Ishikawa (cell line): Measurements from ENCODE around the gene EDARADD.

Experiments
- CEBPB ChIP-seq: IDR thresholded peaks from 2 replicates; pipeline ENCODE4 v1.6.1; 2012
- CREB1 ChIP-seq: IDR thresholded peaks from 2 replicates; pipeline ENCODE4 v1.6.1; 2012; ENCODE audit warnings: low read depth
- EGR1 ChIP-seq: IDR thresholded peaks from 2 replicates; pipeline ENCODE4 v1.6.1; 2012
- EP300 ChIP-seq: IDR thresholded peaks from 2 replicates; pipeline ENCODE4 v1.6.1; 2012; ENCODE audit warnings: borderline replicate concordance
- FOXM1 ChIP-seq: IDR thresholded peaks from 2 replicates; pipeline ENCODE4 v1.6.1; 2012; ENCODE audit warnings: low read depth, borderline replicate concordance
- RAD21 ChIP-seq: IDR thresholded peaks from 2 replicates; pipeline ENCODE4 v1.6.1; 2012; ENCODE audit warnings: low read depth
- TAF1 ChIP-seq: IDR thresholded peaks from 2 replicates; pipeline ENCODE4 v1.6.1; 2012; ENCODE audit warnings: low read depth, mild to moderate bottlenecking
- TCF12 ChIP-seq: IDR thresholded peaks from 2 replicates; pipeline ENCODE4 v1.6.1; 2012; ENCODE audit warnings: low read depth
- TEAD4 ChIP-seq: IDR thresholded peaks from 2 replicates; pipeline ENCODE4 v1.6.1; 2012
- YY1 ChIP-seq: IDR thresholded peaks from 2 replicates; pipeline ENCODE4 v1.6.1; 2012; ENCODE audit warnings: low read depth
- ZBTB7A ChIP-seq: IDR thresholded peaks from 2 replicates; pipeline ENCODE4 v1.6.1; 2012; ENCODE audit warnings: low read depth
- TF ChIP-seq, protein P1 (sequence below): IDR thresholded peaks from 2 replicates; pipeline ENCODE4 v1.6.1; 2012
- TF ChIP-seq, protein P2 (sequence below): IDR thresholded peaks from 2 replicates; pipeline ENCODE4 v1.6.1; 2012
- TF ChIP-seq, protein P3 (sequence below): IDR thresholded peaks from 2 replicates; pipeline ENCODE4 v1.6.1; 2012; ENCODE audit warnings: low read depth, mild to moderate bottlenecking

DNA sequence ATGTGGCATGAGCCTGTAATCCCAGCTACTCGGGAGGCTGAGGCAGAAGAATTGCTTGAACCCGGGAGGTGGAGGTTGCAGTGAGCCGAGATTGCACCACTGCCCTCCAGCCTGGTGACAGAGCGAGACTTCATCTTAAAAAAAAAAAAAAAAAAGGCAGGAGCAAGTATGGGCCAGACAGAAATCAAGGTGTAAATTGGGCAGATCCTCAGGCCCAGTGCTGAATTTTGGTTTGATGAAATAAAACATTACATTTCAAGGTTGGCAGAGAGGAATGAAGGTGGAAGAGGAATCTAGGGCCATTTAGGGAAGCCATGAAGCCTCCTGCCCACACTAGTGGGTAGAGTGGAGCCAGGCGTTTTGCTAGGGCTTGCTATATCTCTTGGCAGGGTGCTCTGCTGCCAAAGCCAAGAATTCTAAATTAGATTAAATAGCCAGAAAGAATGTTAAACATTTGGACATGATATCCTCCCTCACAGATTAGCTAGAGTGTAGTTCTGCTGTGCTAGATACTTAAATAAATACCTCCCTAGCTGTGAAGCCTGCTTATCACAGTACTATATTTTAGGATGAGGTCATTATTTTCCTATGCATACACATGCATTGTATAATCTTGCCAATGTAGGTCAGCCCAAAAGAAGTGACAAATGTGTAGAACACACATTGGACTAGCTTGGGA lies 113.1 kb downstream of the EDARADD start:
- TF ChIP-seq, protein P1, sequence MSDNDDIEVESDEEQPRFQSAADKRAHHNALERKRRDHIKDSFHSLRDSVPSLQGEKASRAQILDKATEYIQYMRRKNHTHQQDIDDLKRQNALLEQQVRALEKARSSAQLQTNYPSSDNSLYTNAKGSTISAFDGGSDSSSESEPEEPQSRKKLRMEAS = no peak
- TF ChIP-seq RAD21 (no peak), EP300 (no peak), CEBPB (no peak), TAF1 (no peak), ZBTB7A (no peak), CREB1 (no peak), YY1 (no peak), TCF12 (no peak), FOXM1 (no peak), EGR1 (no peak), TEAD4 (no peak)
- TF ChIP-seq, protein P2, sequence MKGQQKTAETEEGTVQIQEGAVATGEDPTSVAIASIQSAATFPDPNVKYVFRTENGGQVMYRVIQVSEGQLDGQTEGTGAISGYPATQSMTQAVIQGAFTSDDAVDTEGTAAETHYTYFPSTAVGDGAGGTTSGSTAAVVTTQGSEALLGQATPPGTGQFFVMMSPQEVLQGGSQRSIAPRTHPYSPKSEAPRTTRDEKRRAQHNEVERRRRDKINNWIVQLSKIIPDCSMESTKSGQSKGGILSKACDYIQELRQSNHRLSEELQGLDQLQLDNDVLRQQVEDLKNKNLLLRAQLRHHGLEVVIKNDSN = no peak
- TF ChIP-seq, protein P3, sequence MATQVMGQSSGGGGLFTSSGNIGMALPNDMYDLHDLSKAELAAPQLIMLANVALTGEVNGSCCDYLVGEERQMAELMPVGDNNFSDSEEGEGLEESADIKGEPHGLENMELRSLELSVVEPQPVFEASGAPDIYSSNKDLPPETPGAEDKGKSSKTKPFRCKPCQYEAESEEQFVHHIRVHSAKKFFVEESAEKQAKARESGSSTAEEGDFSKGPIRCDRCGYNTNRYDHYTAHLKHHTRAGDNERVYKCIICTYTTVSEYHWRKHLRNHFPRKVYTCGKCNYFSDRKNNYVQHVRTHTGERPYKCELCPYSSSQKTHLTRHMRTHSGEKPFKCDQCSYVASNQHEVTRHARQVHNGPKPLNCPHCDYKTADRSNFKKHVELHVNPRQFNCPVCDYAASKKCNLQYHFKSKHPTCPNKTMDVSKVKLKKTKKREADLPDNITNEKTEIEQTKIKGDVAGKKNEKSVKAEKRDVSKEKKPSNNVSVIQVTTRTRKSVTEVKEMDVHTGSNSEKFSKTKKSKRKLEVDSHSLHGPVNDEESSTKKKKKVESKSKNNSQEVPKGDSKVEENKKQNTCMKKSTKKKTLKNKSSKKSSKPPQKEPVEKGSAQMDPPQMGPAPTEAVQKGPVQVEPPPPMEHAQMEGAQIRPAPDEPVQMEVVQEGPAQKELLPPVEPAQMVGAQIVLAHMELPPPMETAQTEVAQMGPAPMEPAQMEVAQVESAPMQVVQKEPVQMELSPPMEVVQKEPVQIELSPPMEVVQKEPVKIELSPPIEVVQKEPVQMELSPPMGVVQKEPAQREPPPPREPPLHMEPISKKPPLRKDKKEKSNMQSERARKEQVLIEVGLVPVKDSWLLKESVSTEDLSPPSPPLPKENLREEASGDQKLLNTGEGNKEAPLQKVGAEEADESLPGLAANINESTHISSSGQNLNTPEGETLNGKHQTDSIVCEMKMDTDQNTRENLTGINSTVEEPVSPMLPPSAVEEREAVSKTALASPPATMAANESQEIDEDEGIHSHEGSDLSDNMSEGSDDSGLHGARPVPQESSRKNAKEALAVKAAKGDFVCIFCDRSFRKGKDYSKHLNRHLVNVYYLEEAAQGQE = no peak
